PFSK-1 (cell line): ENCODE results near the gene SKAP1.

ENCODE experiments used
- FOXP2 ChIP-seq: optimal IDR thresholded peaks from 2 replicates; pipeline ENCODE3; 2011; ENCODE audit warnings: borderline replicate concordance, control low read depth, inconsistent platforms; ENCODE audit not compliant: insufficient read depth; ENCODE audit errors: extremely low read length, extremely low read depth
- POLR2AphosphoS5 ChIP-seq: IDR thresholded peaks from 2 replicates; pipeline ENCODE4 v1.6.1; 2012; ENCODE audit warnings: low read depth, mild to moderate bottlenecking, control low read depth, low read length, moderate library complexity
- REST ChIP-seq, 2 experiments: IDR thresholded peaks; 2 replicates each; pipeline versions ENCODE4 v1.6.1 to v1.8.0; 2011 to 2012; ENCODE audit warnings: low read depth in 2 of 2, low read length in 2 of 2, control low read depth in 1 of 2, inconsistent platforms in 1 of 2, mild to moderate bottlenecking in 1 of 2, moderate library complexity in 1 of 2; ENCODE audit not compliant: insufficient read depth in 1 of 2
- SIN3A ChIP-seq: IDR thresholded peaks from 2 replicates; pipeline ENCODE4 v1.6.1; 2012; ENCODE audit warnings: mild to moderate bottlenecking, low read length, moderate library complexity, borderline replicate concordance; ENCODE audit not compliant: insufficient read depth
- TAF1 ChIP-seq: IDR thresholded peaks from 2 replicates; pipeline ENCODE4 v1.6.1; 2012; ENCODE audit warnings: low read length, control low read depth, borderline replicate concordance; ENCODE audit not compliant: insufficient read depth

SKAP1 gene

GRCh38 chr17:48463526-48463925 lies 33.5 kb upstream of the SKAP1 start:
- no peak for TF ChIP-seq TAF1
- no peak for TF ChIP-seq FOXP2
- no peak for TF ChIP-seq REST (IDR thresholded peaks at IDR 0.05; ENCODE audit: insufficient read depth in 1 of 2, low read depth in 2 of 2, low read length in 2 of 2)
- TF ChIP-seq POLR2AphosphoS5: no peak
- no peak for TF ChIP-seq SIN3A

GRCh38 chr17:48462946-48463345 lies 32.9 kb upstream of the SKAP1 start:
- TF ChIP-seq TAF1 (no peak), POLR2AphosphoS5 (no peak), SIN3A (no peak), REST (IDR thresholded peaks at IDR 0.05; ENCODE audit: insufficient read depth in 1 of 2, low read depth in 2 of 2, low read length in 2 of 2) (no peak), FOXP2 (no peak)

DNA sequence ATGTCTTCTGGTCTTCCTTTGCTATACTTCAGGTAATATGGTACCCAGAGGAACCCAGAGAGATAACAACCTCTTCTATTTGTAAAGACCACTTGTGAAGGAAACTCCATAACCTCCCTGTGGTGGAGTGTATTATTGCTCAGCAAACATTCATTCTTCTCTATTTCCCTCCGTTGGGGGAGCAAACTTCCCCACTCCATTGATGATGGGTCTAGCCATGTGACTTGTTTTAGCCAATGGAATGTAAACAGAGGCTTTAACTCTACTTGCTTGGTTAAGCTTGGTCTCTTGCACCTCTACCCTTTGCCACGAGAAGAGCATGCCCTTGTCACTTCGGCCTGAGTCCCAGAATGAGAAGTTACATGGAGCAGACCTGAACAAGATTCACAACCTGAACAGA lies 30.0 kb upstream of the SKAP1 start:
- no peak for TF ChIP-seq FOXP2
- TF ChIP-seq POLR2AphosphoS5: no peak
- TF ChIP-seq REST (IDR thresholded peaks at IDR 0.05; ENCODE audit: insufficient read depth in 1 of 2, low read depth in 2 of 2, low read length in 2 of 2): no peak
- TF ChIP-seq SIN3A: no peak

- TF ChIP-seq POLR2AphosphoS5 (no peak), REST (IDR thresholded peaks at IDR 0.05; ENCODE audit: insufficient read depth in 1 of 2, low read depth in 2 of 2, low read length in 2 of 2) (no peak), TAF1 (no peak), FOXP2 (no peak), SIN3A (no peak)
These were observed 29.2 kb upstream of the SKAP1 start for GRCh38 chr17:48459070-48459844.
